Measurements from ENCODE around the gene COL23A1. TPM values are rescaled to one million over a fixed set of nuclear protein-coding genes. Genes with fewer than 3 reads are reported as not detected.

Gene COL23A1
- polyA plus RNA-seq, 3 donors: 0.11 to 0.21 TPM; not detected in 1

GRCh38 chr5:178224403-178224802 is 365.8 kb downstream of the COL23A1 start:
- intact Hi-C loops (cut with micrococcal nuclease): no loop called here
- H3K9me3 Mint-ChIP-seq: peaks cover 0 to 4% (median 0%) of the 10 kb centered on the region in 7 donors
- no peak overlapping the region for H2AFZ ChIP-seq (ENCODE audit: insufficient read depth, low read depth, low read length, poor library complexity, severe bottlenecking)
- H3K4me2 ChIP-seq (replicated peaks; ENCODE audit: extremely low read depth, low read length, poor library complexity, severe bottlenecking): no peak overlapping the region
- no peaks in the 10 kb centered on the region for H3K9me3 ChIP-seq (replicated peaks in 1 of 2; ENCODE audit: control insufficient read depth in 1 of 2, insufficient read depth in 1 of 2, low read length in 2 of 2)
- no peak for TF ChIP-seq CTCF (IDR thresholded peaks at IDR 0.05)
- H3K9ac ChIP-seq (ENCODE audit: insufficient read depth, low read length, poor library complexity, severe bottlenecking): no peak overlapping the region
- H3K27me3 Mint-ChIP-seq (ENCODE audit: low read depth in 3 of 3): peaks cover 0 to 5% (median 1%) of the 10 kb centered on the region in 3 donors
- 96% methylated on average over 13 of the region's 17 CpGs for WGBS (ENCODE audit: insufficient coverage)
- DNase-seq: no peak
- H3K36me3 Mint-ChIP-seq: peaks cover 77 to 95% of the 10 kb centered on the region in 2 donors
- H3K4me1 ChIP-seq (ENCODE audit: control insufficient read depth in 1 of 2, insufficient read depth in 2 of 2, low read length in 2 of 2): peaks cover 9 to 15% of the 10 kb centered on the region in 2 donors
- no peaks in the 10 kb centered on the region for H3K27me3 ChIP-seq (ENCODE audit: control insufficient read depth in 2 of 2, insufficient read depth in 2 of 2, low read length in 2 of 2)
- H3K79me2 ChIP-seq (ENCODE audit: insufficient read depth, low read length): peaks cover 23% of the 10 kb centered on the region
- H3K4me3 ChIP-seq (replicated peaks in 1 of 3; ENCODE audit: low read depth in 2 of 3, low read length in 3 of 3): no peak overlapping the region
- H3K4me3 Mint-ChIP-seq: no peak overlapping the region
- peaks cover 97% of the 10 kb centered on the region for H4K20me1 ChIP-seq (ENCODE audit: insufficient read depth, low read length)
- peaks cover 74 to 100% of the 10 kb centered on the region in 2 donors for H3K36me3 ChIP-seq (replicated peaks in 1 of 2; ENCODE audit: control insufficient read depth in 1 of 2, insufficient read depth in 2 of 2, low read length in 2 of 2)
- H3K27ac ChIP-seq (ENCODE audit: low read depth in 1 of 2, low read length in 2 of 2): no peak overlapping the region
- peaks cover 30% of the 10 kb centered on the region for H3K4me1 Mint-ChIP-seq
- peak overlapping the region in 2 of 7 donors; percentile 13 to 51 for H3K27ac Mint-ChIP-seq

GRCh38 chr5:178223828-178224335 is 366.3 kb downstream of the COL23A1 start:
- H3K27me3 Mint-ChIP-seq (ENCODE audit: low read depth in 3 of 3): peaks cover 0 to 5% (median 1%) of the 10 kb centered on the region in 3 donors
- Histone ChIP-seq H3K36me3 (replicated peaks in 1 of 2; ENCODE audit: control insufficient read depth in 1 of 2, insufficient read depth in 2 of 2, low read length in 2 of 2) (peaks cover 71 to 99% of the 10 kb centered on the region in 2 donors), H4K20me1 (ENCODE audit: insufficient read depth, low read length) (peaks cover 91% of the 10 kb centered on the region), H2AFZ (ENCODE audit: insufficient read depth, low read depth, low read length, poor library complexity, severe bottlenecking) (no peak overlapping the region), H3K9ac (ENCODE audit: insufficient read depth, low read length, poor library complexity, severe bottlenecking) (no peak overlapping the region), H3K4me3 (replicated peaks in 1 of 3; ENCODE audit: low read depth in 2 of 3, low read length in 3 of 3) (no peak overlapping the region), H3K4me1 (ENCODE audit: control insufficient read depth in 1 of 2, insufficient read depth in 2 of 2, low read length in 2 of 2) (peaks cover 9 to 15% of the 10 kb centered on the region in 2 donors), H3K27ac (ENCODE audit: low read depth in 1 of 2, low read length in 2 of 2) (no peak overlapping the region), H3K79me2 (ENCODE audit: insufficient read depth, low read length) (peaks cover 20% of the 10 kb centered on the region), H3K9me3 (replicated peaks in 1 of 2; ENCODE audit: control insufficient read depth in 1 of 2, insufficient read depth in 1 of 2, low read length in 2 of 2) (no peaks in the 10 kb centered on the region), H3K4me2 (replicated peaks; ENCODE audit: extremely low read depth, low read length, poor library complexity, severe bottlenecking) (no peak overlapping the region), H3K27me3 (ENCODE audit: control insufficient read depth in 2 of 2, insufficient read depth in 2 of 2, low read length in 2 of 2) (no peaks in the 10 kb centered on the region)
- H3K27ac Mint-ChIP-seq: peak overlapping the region in 4 of 7 donors; percentile 22 to 51 (median 38)
- peaks cover 29% of the 10 kb centered on the region for H3K4me1 Mint-ChIP-seq
- H3K9me3 Mint-ChIP-seq: peaks cover 0 to 5% (median 0%) of the 10 kb centered on the region in 7 donors
- intact Hi-C loops (cut with micrococcal nuclease): no loop called here
- no peak overlapping the region for H3K4me3 Mint-ChIP-seq
- DNase-seq: no peak
- TF ChIP-seq CTCF (IDR thresholded peaks at IDR 0.05): no peak
- WGBS (ENCODE audit: insufficient coverage): 96% methylated on average over 13 of the region's 13 CpGs
- peaks cover 77 to 95% of the 10 kb centered on the region in 2 donors for H3K36me3 Mint-ChIP-seq
